GM06990 (cell line): ENCODE data around the gene DAPK1.

Experiments used
- DNase-seq: peaks from one replicate; pipeline ENCODE4 v3.0.0-alpha.2; 2011; ENCODE audit not compliant: insufficient read length; ENCODE audit errors: extremely low read depth
- H3K27me3 ChIP-seq: replicated peaks from 2 replicates; pipeline ENCODE4 v1.6.0; 2011; ENCODE audit warnings: low read length; ENCODE audit not compliant: control insufficient read depth, insufficient read depth
- H3K36me3 ChIP-seq: 2 replicates; pipeline ENCODE4 v1.5.1; 2011; ENCODE audit warnings: low read length; ENCODE audit not compliant: control insufficient read depth, insufficient read depth
- H3K4me3 ChIP-seq: replicated peaks from 2 replicates; pipeline ENCODE4 v1.5.1; 2011; ENCODE audit warnings: low read depth, mild to moderate bottlenecking, control low read depth, low read length
- CTCF ChIP-seq: IDR thresholded peaks from 2 replicates; pipeline ENCODE4 v1.5.1; 2011; ENCODE audit warnings: low read length, control low read depth, mild to moderate bottlenecking, inconsistent platforms; ENCODE audit not compliant: insufficient read depth, poor library complexity, severe bottlenecking

DAPK1 gene

GRCh38 chr9:87464992-87465378, 32.7 kb upstream of the DAPK1 start:
- Histone ChIP-seq H3K4me3 (no peak overlapping the region), H3K27me3 (no peaks in the 10 kb centered on the region), H3K36me3 (no peaks in the 10 kb centered on the region)
- no peak for DNase-seq
- TF ChIP-seq CTCF: no peak

DNA sequence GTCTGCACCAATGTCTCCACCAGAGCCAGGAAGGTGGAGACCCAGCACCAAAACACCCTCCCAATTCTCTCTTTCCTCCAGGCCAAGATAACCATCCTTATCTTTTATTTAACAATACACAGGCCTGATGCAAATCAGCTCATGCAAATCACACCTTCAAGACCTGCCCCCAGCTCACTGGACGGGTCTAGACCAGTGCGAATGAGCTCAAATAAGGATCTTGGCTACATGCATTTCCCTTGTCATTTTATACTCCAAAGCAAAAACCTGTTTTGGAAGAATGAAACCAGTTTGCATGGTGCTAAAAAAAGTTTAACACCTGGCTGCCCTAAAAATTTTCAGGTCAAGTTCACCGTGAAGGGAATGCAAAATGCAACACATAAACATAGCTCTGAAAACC, 31.9 kb upstream of the DAPK1 start:
- TF ChIP-seq CTCF: no peak
- no peak overlapping the region for H3K4me3 ChIP-seq
- no peaks in the 10 kb centered on the region for H3K36me3 ChIP-seq
- H3K27me3 ChIP-seq: no peaks in the 10 kb centered on the region
- no peak for DNase-seq

GRCh38 chr9:87467187-87467586, 30.5 kb upstream of the DAPK1 start:
- no peaks in the 10 kb centered on the region for H3K27me3 ChIP-seq
- no peaks in the 10 kb centered on the region for H3K36me3 ChIP-seq
- no peak for DNase-seq
- no peak overlapping the region for H3K4me3 ChIP-seq
- TF ChIP-seq CTCF: no peak

GRCh38 chr9:87469793-87470465, 27.7 kb upstream of the DAPK1 start:
- no peaks in the 10 kb centered on the region for H3K36me3 ChIP-seq
- no peaks in the 10 kb centered on the region for H3K27me3 ChIP-seq
- DNase-seq: no peak
- no peak for TF ChIP-seq CTCF
- H3K4me3 ChIP-seq: no peak overlapping the region

DNA sequence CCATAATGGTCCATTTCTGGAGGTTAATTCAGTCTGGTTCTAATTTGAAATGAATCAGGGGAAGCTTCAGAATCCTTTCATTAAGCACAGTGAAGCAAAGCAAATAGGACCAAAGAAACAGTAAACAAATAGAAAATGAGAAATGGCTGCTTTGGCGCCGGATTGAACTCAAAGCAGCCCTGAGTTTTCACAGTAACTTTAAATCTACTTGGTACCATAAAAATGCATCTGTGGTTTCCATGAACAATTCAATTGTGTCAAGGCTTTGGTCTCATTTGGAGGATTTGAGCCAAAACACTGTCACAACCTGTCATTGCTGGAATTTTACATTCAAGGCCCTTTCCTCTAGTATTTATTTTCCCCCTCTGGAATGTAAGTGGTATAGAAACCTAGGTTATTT, 25.9 kb upstream of the DAPK1 start:
- TF ChIP-seq CTCF: no peak
- Histone ChIP-seq H3K27me3 (no peaks in the 10 kb centered on the region), H3K36me3 (no peaks in the 10 kb centered on the region), H3K4me3 (no peak overlapping the region)
- no peak for DNase-seq

DNA sequence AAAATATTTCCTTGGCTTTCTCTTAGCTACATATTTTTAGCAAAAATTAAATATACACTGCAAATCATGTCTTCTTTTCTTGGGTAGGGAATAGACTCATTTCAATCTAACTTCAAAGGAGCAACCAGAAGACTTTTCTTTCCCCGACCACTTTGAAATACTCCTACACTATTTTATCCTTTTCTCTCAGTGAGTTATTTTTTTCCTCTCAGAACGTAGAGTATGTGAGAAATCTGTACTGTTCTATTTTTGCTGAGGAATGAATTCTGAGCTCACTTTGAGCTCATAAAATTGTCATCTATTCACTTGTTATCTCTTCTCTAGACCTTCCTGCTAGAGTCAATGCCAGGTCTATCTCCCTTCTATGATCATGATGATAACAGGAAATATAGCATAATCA, 22.2 kb upstream of the DAPK1 start:
- TF ChIP-seq CTCF: no peak
- Histone ChIP-seq H3K36me3 (no peaks in the 10 kb centered on the region), H3K27me3 (no peaks in the 10 kb centered on the region), H3K4me3 (no peak overlapping the region)
- no peak for DNase-seq
